GM19452 (cell line): ENCODE data around the gene SLC35F4.
"Not testable (repeated sequence)": the region's sequence is repeated elsewhere in the genome, so short reads cannot be mapped to it uniquely, and the experiment has no call there.

Experiments used
- ATAC-seq: cut with Tn5 transposase; IDR thresholded peaks from one replicate; pipeline ENCODE4 v1.9.1; 2021; ENCODE audit not compliant: unreplicated experiment

The SLC35F4 gene

GRCh38 chr14:57865403-57866198, at the start of gene SLC35F4:
Gene SLC35F4 (minus strand): TSS chr14:57866092.
- no peak for ATAC-seq

GRCh38 chr14:57909626-57910025, 43.7 kb upstream of the SLC35F4 start:
- ATAC-seq, result no peak

GRCh38 chr14:57903954-57904353, 38.1 kb upstream of the SLC35F4 start:
- no peak for ATAC-seq

GRCh38 chr14:57898837-57899572, 33.1 kb upstream of the SLC35F4 start:
- ATAC-seq, result no peak

GRCh38 chr14:57897144-57897748, 31.4 kb upstream of the SLC35F4 start:
- no peak for ATAC-seq

- no peak for ATAC-seq
Observed at GRCh38 chr14:57889245-57889644, 23.4 kb upstream of the SLC35F4 start.

- no peak for ATAC-seq
Observed at GRCh38 chr14:57884175-57884574, 18.3 kb upstream of the SLC35F4 start.

- ATAC-seq, result no peak
Observed at GRCh38 chr14:57883061-57883460, 17.2 kb upstream of the SLC35F4 start.

- ATAC-seq, result no peak
Observed at GRCh38 chr14:57879516-57879915, 13.6 kb upstream of the SLC35F4 start.

- ATAC-seq, result no peak
Observed at GRCh38 chr14:57875985-57876384, 10.1 kb upstream of the SLC35F4 start.

GRCh38 chr14:57875296-57875695, 9.4 kb upstream of the SLC35F4 start:
- no peak for ATAC-seq

GRCh38 chr14:57871459-57872080, 5.7 kb upstream of the SLC35F4 start:
- ATAC-seq, result peak; percentile 82

GRCh38 chr14:57870686-57871457, 5.0 kb upstream of the SLC35F4 start:
- peak; percentile 18 for ATAC-seq

- no peak for ATAC-seq
Observed at GRCh38 chr14:57869617-57870016, 3.7 kb upstream of the SLC35F4 start.

- no peak for ATAC-seq
Observed at GRCh38 chr14:57866199-57866705, 360 bp upstream of the SLC35F4 start.

GRCh38 chr14:57865066-57865402, 858 bp downstream of the SLC35F4 start:
- ATAC-seq, result no peak

GRCh38 chr14:57864659-57865058, 1.2 kb downstream of the SLC35F4 start:
- ATAC-seq, result no peak

GRCh38 chr14:57863471-57863870, 2.4 kb downstream of the SLC35F4 start:
- ATAC-seq, result no peak

GRCh38 chr14:57855666-57856065, 10.2 kb downstream of the SLC35F4 start:
- ATAC-seq, result not testable (repeated sequence)

GRCh38 chr14:57854571-57854970, 11.3 kb downstream of the SLC35F4 start:
- ATAC-seq, result no peak

GRCh38 chr14:57851354-57851753, 14.5 kb downstream of the SLC35F4 start:
- no peak for ATAC-seq
